Right lobe of liver (tissue), 6 donors: ENCODE results near the gene PRSS48. TPM values are rescaled to one million over a fixed set of nuclear protein-coding genes. Genes with fewer than 3 reads are reported as not detected.
"Not testable (repeated sequence)": the region's sequence is repeated elsewhere in the genome, so short reads cannot be mapped to it uniquely, and the experiment has no call there.

Experiments used
- ATAC-seq, 4 donors: fragments of 200-7000 bp; cut with Tn5 transposase; one replicate each; pipeline ENCODE4 v1.9.1; 2020; ENCODE audit warnings: mild to moderate bottlenecking in 4 of 4, moderate library complexity in 4 of 4
- DNase-seq, 3 donors: peaks; one replicate each; pipeline ENCODE4 v3.0.0-alpha.2; 2020
- H3K27ac ChIP-seq, 3 donors: fragments of 200-600 bp; one replicate each; pipeline ENCODE4 v1.8.0; 2022
- H3K27me3 ChIP-seq, 2 donors: fragments of 200-600 bp; one replicate each; pipeline ENCODE4 v1.8.0; 2022
- H3K36me3 ChIP-seq, 4 donors: fragments of 200-600 bp; sonication (generic) in 1 of 4; one replicate each; pipeline versions ENCODE4 v1.5.1 to v1.8.0; 2017 to 2022; ENCODE audit warnings: control low read depth in 1 of 4
- H3K4me1 ChIP-seq, 4 donors: fragments of 200-600 bp; sonication (generic) in 1 of 4; one replicate each; pipeline versions ENCODE4 v1.5.1 to v1.8.0; 2017 to 2022; ENCODE audit warnings: control low read depth in 1 of 4
- H3K4me3 ChIP-seq, 3 donors: fragments of 200-600 bp; one replicate each; pipeline ENCODE4 v1.8.0; 2022
- H3K9me3 ChIP-seq, 4 donors: fragments of 200-600 bp; sonication (generic) in 1 of 4; one replicate each; pipeline versions ENCODE4 v1.5.1 to v1.8.0; 2017 to 2022; ENCODE audit warnings: control low read depth in 1 of 4
- CTCF ChIP-seq, 4 donors: fragments of 200-600 bp in 3 of 4; fragments of 450-650 bp in 1 of 4; IDR thresholded peaks; one replicate each; pipeline versions ENCODE4 v1.5.1 to v1.8.0; 2016 to 2022; ENCODE audit warnings: antibody characterized with exemption in 4 of 4, mild to moderate bottlenecking in 2 of 4
- POLR2A ChIP-seq: fragments of 450-650 bp; IDR thresholded peaks from one replicate; pipeline ENCODE4 v1.6.1; 2017; ENCODE audit warnings: antibody characterized with exemption, mild to moderate bottlenecking
- WGBS: methylation state at CpG from one replicate; pipeline ENCODE4 v1.1.6; 2018; ENCODE audit warnings: low coverage, low lambda C conversion rate; ENCODE audit not compliant: insufficient coverage; ENCODE audit errors: missing lambda C conversion rate; 5-methylcytosine and 5-hydroxymethylcytosine counted together
- intact Hi-C, 2 donors: fragments of 100-400 bp; cut with DNase I; formaldehyde crosslinking; loops; one replicate each; pipeline versions ENCODE4 v1.11.2 to v1.14.1; 2022
- total RNA-seq, 6 experiments: library from RNA; depleted of rRNA in 2 of 6; stranded (reverse); fragments of >200 nt in 2 of 6; fragmentation: NEBNext Ultra II Directional in 3 of 6; extraction: Animal tissue kit (Norgen Biotek cat#: 25700) in 3 of 6; gene quantifications; one replicate each; pipeline versions ENCODE4 v1.1.0 to v1.2.4, GENCODE V29; 2016 to 2023
- donor health status: DM: no; HTN: yes; CAD: no.
- donor health status: DM: no; HTN: no; CAD: no.
- donor health status: DM: no; HTN: no; CAD: no.
- donor health status: DM: no; HTN: yes; CAD: no.
- donor health status: DM: no; HTN: yes; CAD: no.

PRSS48 gene
- total RNA-seq, 6 experiments from 2014 or later, result not detected

GRCh38 chr4:151250706-151251105 is 26.3 kb upstream of the PRSS48 start:
- no peak for DNase-seq
- no peaks in the 10 kb centered on the region for H3K9me3 ChIP-seq
- no peak overlapping the region for H3K4me3 ChIP-seq
- no peaks in the 10 kb centered on the region for H3K27me3 ChIP-seq
- TF ChIP-seq POLR2A, result no peak
- no peak for TF ChIP-seq CTCF (IDR thresholded peaks at IDR 0.05)
- peak overlapping the region in 2 of 3 donors; percentile 62 to 88 for H3K27ac ChIP-seq
- H3K4me1 ChIP-seq, result peaks cover 0 to 73% (median 9%) of the 10 kb centered on the region in 4 donors
- intact Hi-C loops, result no loop called here
- H3K36me3 ChIP-seq, result no peaks in the 10 kb centered on the region
- ATAC-seq, result peak in 1 of 4 donors; percentile 26
- WGBS, result 63% methylated on average over 3 of the region's 5 CpGs

GRCh38 chr4:151251603-151252304 is 25.2 kb upstream of the PRSS48 start:
- WGBS, result 10% methylated on average over 2 of the region's 2 CpGs
- peak; percentile 36 to 70 (median 67) for DNase-seq

GRCh38 chr4:151255226-151255625 is 21.7 kb upstream of the PRSS48 start:
- H3K4me3 ChIP-seq, intact Hi-C loops, H3K9me3 ChIP-seq, H3K36me3 ChIP-seq, ATAC-seq, H3K27me3 ChIP-seq, DNase-seq, H3K27ac ChIP-seq: not testable (repeated sequence)
- H3K4me1 ChIP-seq, result peaks cover 0 to 41% (median 9%) of the 10 kb centered on the region in 4 donors
- no CpG with 5 or more reads among the region's 28 CpGs for WGBS

More at GRCh38 chr4:151251603-151252304, 25.2 kb upstream of the PRSS48 start:
- intact Hi-C loops, result no loop called here
- no peak overlapping the region for H3K4me3 ChIP-seq
- H3K4me1 ChIP-seq, result peaks cover 0 to 74% (median 9%) of the 10 kb centered on the region in 4 donors
- H3K27ac ChIP-seq, result peak overlapping the region; percentile 62 to 88 (median 73)
- no peaks in the 10 kb centered on the region for H3K9me3 ChIP-seq
- TF ChIP-seq CTCF (IDR thresholded peaks at IDR 0.05) (no peak), POLR2A (peak; percentile 74)
- peak; percentile 80 to 90 (median 88) for ATAC-seq
- no peaks in the 10 kb centered on the region for H3K36me3 ChIP-seq
- H3K27me3 ChIP-seq, result no peaks in the 10 kb centered on the region

DNA sequence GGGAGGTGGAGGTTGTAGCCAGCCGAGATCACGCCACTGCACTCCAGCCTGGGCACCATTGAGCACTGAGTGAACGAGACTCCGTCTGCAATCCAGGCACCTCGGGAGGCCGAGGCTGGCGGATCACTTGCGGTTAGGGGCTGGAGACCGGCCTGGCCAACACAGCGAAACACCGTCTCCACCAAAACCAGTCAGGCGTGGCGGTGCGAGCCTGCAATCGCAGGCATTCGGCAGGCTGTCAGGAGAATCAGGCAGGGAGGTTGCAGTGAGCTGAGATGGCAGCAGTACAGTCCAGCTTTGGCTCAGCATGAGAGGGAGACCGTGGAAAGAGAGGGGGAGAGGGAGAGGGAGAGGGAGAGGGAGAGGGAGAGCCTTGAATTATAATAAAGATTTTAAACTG is 21.3 kb upstream of the PRSS48 start:
- DNase-seq, H3K4me3 ChIP-seq, H3K36me3 ChIP-seq, ATAC-seq, H3K27ac ChIP-seq, intact Hi-C loops, H3K9me3 ChIP-seq, H3K27me3 ChIP-seq: not testable (repeated sequence)
- H3K4me1 ChIP-seq, result peaks cover 0 to 36% (median 9%) of the 10 kb centered on the region in 4 donors
- WGBS, result 99% methylated on average over 8 of the region's 17 CpGs

DNA sequence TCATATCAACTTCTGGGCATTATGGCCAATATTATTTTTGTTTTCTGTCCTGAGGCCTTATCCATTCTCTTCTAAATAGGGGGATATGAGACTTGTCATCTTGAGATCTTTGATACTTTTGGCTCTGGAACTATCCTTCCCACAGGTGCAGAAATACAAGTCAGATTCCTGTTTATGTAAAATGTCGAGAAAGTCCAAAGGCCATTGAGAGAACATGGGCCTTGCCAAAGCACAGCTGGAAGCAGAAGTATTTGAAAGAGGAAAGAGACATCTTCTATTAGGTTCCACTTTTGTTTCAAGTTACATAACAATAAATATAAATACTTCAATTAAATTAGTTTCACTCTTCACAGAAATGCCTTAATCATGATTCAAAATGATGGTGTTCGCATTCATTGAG is 20.8 kb upstream of the PRSS48 start:
- ATAC-seq, result peak; percentile 5 to 45 (median 22)
- 55% methylated on average over 2 of the region's 2 CpGs for WGBS

More for the DNA sequence above, 20.8 kb upstream of the PRSS48 start:
- Histone ChIP-seq H3K9me3 (no peaks in the 10 kb centered on the region), H3K27ac (peak overlapping the region in 2 of 3 donors; percentile 10 to 45), H3K4me3 (no peak overlapping the region), H3K4me1 (peaks cover 0 to 32% (median 9%) of the 10 kb centered on the region in 4 donors), H3K36me3 (no peaks in the 10 kb centered on the region), H3K27me3 (no peaks in the 10 kb centered on the region)
- intact Hi-C loops, result no loop called here
- TF ChIP-seq CTCF (IDR thresholded peaks at IDR 0.05), result no peak
- no peak for TF ChIP-seq POLR2A
- no peak for DNase-seq
